LHCN-M2 (cell line): ENCODE measurements around the gene ZCCHC8. TPM values are rescaled to one million over a fixed set of nuclear protein-coding genes. Genes with fewer than 3 reads are reported as not detected.
"Not testable (repeated sequence)": the region's sequence is repeated elsewhere in the genome, so short reads cannot be mapped to it uniquely, and the experiment has no call there.

Experiments
- DNase-seq: peaks from one replicate; pipeline ENCODE4 v3.0.0-alpha.2; 2012; ENCODE audit warnings: low read depth
- polyA plus RNA-seq: library from polyadenylated mRNA; unstranded; fragments of >200 nt; gene quantifications from one replicate; pipeline ENCODE4 v1.2.1, GENCODE V29; 2012; ENCODE audit warnings: missing spikeins
- total RNA-seq: library from RNA; depleted of rRNA; stranded (reverse); fragments of >200 nt; gene quantifications from 2 replicates; pipeline ENCODE4 v1.2.3, GENCODE V29; 2014; rRNA removed

The ZCCHC8 gene
- total RNA-seq = 14.6 and 15.1 TPM in 2 replicates
- 4.7 TPM for polyA plus RNA-seq

DNA sequence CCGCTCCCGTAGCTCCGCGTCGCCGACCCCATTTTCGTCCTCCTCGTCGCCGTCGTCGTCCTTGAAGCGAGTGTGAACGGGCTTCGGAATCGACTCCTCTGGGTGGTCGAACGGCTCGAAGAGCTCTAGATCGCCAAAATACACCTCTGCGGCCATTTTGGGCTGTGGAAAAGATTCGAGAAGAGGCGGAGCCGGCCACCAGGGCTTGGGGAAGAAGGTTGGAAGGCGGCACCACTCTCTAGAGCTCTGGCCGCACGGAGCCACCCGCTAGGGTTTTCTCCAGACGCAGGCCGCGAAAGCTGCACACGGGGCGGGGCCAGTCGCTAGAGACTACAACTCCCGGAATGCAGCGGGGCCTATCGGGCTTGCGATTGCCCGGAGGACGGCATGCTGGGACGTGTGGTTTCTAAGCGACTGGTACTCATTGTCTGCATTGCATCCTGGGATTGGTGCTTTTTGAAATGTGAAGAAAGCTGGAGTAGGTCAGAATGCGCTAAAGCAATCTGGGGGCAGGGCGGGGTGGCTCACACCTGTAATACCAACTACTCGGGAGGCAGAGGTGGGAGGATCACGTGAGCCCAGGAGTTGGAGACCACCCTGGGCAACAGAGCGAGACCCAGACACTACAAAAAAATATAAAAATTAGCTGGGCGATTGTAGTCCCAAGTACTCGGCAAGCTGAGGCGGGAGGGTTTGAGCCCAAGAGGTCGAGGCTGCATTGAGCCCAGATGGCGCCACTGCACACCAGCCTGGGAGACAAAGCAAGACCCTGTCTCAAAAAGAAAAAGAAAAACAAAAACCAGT, at the start of gene ZCCHC8:
ZCCHC8 (minus strand) TSS at position 248 of the 804 bp plus-strand sequence; CDS start at position 156, 92 bp downstream.
- DNase-seq = peak; percentile 98

DNA sequence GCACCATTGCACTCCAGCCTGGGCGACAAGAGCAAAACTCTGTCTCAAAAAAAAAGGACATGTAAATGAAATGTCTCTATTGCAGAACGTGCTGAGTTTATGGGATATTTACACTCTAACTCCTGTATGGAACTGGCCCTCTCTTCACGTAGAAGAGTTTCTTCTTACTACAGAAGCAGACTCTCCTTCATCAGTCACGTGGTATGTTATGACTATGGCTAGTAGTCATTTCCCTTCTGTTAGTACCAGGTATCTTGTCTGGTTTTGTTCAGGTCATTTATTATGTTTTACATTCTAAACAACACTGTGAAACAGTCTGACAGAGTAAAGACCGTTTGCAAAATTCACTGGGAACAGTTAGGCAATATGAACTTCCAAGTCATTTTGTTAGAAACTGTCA, 46.6 kb upstream of the ZCCHC8 start:
- no peak for DNase-seq

DNA sequence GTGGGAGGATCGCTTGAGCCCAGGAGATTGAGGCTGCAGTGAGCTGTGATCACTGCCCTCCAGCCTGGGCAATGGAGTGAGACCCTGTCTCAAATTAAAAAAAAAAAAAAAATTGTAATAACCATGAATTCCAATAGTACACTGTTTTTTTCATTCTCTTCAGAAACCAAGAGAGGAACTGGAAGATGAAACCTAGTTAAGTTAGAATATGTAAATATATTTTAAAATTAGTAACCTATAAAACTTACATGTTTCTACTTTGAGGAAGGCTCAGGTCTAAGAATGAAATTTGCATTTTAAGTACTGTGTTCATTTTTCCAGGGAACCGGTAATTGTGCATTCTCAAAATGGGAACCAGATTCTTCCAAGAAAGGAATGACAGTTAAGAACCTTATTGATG, 45.1 kb upstream of the ZCCHC8 start:
- no peak for DNase-seq

DNA sequence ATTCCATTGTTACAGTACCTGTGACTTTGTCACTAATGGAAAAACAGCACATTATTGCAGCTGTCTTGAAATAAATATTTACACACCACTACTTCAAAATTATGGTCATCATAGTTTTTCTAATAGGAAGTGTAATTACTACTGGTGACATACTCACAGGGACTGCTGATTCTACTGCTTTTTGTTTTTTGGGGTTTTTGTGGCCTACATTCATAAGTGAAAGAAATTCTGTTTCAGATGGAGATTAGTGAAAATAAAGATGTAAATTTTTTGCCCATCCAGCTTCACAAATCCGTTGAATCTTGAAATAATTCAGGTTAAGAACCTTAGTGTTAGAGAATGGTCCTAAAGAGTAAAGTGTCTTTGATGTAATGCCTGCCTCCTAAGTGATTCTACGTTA, 43.8 kb upstream of the ZCCHC8 start:
- DNase-seq = no peak

DNA sequence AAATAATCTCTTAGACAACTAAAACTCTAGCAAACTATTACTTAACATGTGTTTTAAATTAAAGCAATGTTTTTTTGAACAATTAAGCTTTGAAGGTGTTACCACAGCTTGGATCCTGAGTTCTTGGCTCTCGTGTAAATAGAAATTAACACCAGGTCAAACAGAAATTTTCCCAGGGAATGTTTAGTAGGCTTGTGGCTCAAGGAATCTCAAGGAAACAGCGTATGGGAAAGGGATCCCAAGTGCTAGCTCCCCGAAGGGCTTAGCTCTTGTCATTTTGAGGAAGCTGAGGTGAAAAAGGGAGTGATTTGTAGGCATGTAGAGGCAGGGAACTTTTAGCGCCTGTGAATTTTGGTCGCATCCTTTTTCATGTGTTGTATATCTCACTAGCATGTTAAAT, 37.8 kb upstream of the ZCCHC8 start:
- DNase-seq = no peak

DNA sequence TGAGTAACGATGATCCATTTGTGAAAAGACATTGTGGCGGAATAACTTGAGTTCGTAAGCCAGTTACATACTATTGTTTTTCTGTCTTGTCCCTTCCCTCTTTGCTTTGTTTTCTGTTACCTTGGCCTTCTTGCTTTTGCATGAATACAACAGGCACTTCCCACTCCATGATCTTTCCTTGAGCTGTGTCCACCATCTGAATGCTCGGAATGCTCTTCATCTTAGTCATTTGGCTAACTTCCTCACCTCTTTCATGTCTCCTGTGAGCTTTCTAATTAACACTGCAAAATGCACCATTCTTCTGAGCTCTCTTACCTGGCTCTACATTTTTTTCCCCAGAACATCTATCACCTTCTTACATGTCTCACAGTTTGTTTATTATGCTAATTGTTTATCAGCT, 36.3 kb upstream of the ZCCHC8 start:
- no peak for DNase-seq

DNA sequence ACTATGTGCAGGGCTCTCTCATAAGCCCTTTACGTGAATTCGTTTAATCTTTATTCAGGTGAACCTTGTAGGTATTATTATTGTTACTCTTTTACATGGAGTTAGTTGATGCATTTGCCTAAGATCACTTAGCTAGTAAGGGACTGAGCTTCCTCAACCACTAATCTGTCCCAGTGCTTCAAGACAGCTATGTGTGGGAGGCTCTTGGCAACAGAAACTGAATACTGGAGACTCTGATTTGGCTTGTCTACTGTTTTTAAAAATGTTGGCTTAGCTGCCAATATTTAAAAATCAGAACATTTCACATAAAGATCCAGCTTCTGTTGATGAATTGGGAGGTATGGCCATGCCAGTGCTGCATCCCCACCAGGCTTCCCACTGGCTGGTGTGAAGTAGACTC, 33.1 kb upstream of the ZCCHC8 start:
- no peak for DNase-seq

DNA sequence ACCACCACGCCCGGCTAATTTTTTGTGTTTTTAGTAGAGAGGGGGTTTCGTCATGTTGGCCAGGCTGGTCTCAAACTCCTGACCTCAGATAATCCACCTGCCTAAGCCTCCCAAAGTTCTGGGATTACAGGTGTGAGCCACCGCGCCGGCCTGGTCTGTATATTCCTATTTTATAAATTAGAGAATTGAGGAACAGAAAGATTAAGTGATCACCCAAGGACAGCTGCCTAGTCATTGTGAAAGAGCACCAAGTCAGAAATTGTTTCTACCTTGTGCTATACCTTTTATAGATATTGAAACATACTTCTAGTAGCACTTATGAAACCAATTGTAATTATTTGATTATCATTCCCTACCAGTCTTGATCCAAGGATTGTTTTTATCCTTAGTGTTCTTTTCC, 28.3 kb upstream of the ZCCHC8 start:
- DNase-seq = no peak

DNA sequence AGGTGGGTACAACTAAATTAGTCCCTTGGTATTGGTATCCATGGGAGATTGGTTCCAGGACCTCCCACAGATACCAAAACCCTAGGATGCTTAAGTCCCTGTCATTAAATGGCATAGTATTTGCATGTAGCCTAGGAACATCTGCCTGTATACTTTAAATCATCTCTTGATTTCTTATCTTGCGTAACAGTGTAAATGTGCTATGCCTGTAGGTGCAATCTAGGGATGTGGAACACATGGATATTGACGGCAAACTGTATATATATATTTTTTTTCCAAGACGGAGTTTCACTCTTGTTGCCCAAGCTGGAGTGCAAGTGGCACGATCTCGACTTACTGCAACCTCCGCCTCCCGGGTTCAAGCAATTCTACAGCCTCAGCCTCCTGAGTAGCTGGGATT, 27.9 kb upstream of the ZCCHC8 start:
- DNase-seq = no peak

DNA sequence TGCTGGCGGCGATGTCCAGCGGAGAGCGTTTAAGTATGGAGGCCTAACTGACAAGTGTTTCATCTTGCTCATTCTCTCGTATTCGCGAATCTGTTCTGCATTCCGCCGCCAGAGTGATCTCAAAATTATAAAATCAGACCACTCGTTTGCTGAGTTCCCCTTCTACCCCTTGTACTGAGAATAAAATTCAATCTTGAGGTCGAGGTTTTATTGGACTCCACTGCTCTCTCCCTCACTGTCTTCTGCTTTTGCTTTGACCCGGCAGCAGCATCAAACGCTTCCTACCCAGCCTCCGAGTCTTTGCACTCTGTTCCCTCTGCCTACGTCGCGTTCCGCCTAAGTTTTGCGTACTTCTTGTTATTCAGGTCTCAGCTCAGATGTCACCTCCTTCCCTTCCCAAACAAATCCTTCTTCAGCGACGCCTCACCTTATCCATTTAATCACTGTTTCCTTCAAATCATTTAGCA, 26.8 kb upstream of the ZCCHC8 start:
- peak; percentile 31 for DNase-seq

DNA sequence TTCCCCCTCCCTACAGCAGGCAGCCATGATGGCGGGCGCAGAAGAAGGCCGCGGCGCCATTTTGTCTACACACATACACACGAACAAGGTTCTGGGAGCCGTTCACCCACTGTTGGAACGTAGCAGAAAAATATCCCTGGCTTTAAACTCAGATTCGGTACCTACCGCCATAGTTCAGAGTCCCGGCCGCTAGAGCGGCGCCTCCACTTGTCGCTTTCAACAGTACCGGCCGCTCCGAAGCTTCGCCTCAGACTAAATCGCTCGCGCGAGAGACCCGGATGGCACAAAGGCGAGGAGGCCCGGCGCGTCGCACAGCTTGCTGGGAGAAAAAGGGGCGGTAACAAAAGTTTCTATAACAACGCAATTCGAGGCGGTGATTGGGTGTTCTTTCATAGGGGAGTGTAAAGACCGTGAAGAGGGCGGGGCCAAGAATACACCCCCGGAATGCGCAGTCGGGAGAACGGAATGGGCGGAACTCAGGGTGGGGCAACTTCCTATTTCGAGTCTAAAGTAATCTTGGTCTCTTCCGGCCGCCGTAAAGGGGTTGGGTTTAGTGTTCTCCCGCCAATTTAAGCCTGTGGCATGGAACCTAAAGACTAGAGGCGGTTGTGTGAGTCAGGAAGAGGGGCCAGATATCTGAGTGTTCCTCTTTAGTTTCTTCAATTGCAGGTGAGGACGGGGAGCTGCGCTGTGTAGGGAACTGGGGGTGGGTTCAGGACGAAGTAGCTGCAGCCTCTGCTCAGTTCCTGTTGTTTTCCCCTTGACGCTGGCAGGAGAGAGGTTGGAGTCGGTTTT, 26.1 kb upstream of the ZCCHC8 start, which contains the start of the genes KNTC1 and RSRC2:
KNTC1 (plus strand) TSS at position 567 of the 795 bp plus-strand sequence. CDS start 2,815 bp downstream, outside the sequence.
RSRC2 (minus strand) TSS at position 254 of the 795 bp plus-strand sequence; CDS start at position 171, 83 bp downstream.
- DNase-seq = peak; percentile 100

DNA sequence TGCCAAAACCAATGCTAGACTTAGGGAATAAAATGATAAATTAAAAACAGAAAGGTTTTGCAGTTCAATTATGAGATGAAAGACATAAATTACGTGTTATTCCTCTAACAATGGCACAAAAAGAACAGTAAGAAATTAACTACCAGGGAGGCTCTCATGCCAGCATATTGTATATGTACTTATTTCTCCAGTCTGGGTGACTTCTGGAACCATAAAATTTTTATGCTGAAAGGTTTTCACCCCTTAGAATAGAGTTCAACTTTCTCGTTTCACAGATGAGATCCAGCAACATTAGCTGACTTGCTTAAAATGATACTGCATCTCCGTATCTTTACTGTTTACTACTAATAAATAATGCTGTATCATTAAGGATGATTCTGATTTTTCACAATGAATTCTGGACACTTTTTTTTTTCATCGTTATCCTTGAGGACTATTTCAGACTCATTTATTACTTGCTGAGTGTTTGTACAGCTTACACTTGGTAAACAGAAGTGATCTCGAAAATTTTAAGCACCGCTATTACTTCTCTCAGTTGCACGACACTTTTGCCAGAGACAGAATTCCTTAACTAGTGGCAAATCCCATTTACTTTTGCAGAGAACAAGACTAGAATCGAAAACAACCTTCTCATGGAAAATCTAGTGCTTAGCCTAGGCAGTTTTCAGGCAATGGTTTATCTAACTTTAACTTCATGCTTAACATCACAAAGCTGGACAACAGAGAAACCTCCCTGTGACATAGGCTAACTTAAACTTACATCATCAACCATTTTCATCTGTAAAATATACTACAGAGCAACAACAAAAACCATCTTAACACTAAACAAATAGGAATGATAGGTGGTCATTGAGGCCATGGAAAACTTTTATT, 23.4 kb upstream of the ZCCHC8 start:
- DNase-seq = no peak

DNA sequence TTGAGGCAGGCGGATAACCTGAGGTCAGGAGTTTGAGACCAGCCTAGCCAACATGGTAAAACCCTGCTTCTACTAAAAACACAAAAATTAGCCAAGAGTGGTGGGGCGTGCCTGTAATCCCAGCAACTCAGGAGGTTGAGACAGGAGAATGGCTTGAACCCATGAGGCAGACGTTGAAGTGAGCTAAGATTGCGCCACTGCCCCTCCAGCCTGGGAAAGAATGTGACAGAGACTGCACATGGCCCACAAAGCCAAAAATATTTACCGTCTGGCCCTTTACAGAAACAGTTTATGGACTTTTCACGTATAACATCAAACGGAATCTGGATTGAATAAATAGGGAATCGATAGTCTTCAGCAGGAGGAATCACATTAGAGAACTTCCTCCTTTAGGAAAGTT, 22.5 kb upstream of the ZCCHC8 start:
- peak; percentile 43 for DNase-seq

DNA sequence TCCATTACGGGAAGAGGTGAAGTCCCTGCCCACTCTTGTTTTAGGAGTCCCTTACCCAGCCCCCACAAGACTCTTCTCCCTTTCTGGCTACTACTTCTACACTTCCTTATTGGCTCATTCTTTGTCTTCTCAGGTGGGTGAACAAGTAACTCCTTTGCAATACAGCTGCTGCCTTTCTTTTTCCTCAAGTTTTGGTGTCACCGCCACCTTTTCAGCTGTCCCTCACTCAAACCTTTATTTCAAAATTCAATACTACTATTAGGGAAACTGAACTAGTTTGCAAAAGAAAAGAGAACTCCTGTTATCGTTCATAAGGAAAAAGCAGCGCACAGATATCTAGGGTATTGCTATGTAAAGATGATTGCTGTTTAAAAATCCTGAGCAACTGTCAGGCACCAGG, 19.9 kb upstream of the ZCCHC8 start:
- DNase-seq = no peak

DNA sequence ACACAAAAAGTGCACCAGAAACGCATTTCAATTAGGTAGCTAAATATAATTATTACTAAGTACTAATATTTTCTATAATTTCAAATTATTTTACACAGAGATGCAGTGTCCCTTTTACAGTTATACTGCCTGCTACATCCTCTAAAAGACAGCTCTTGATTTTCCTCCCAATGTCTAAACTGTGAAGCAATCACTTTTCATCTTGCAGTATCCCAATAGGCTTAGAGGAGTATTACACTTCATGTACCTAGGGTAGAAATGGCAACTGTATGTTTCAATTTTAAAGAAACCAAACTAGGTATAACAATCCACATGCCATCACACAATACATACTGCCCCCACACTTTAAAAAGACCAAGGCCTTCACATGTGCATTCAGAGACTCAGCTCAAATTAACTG, 18.7 kb upstream of the ZCCHC8 start:
- no peak for DNase-seq

DNA sequence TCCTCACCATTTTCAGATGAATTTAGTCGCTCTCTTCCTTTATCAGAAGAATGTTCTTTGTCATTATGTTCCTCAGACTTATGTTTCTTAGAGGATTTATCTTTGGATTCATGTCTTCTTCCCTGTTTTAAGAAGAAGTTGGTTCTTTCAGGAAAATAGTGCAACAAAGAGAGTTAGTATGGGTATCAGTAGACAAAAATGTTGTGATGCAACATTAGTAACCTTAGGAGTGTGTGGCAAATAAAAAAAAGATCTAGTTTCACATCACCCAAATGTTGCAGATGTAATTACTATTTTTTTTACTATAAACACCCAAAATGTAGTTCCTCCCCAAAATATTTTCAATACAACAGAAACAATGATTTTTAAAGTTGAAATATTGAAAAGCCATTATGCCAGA, 18.2 kb upstream of the ZCCHC8 start:
- no peak for DNase-seq

DNA sequence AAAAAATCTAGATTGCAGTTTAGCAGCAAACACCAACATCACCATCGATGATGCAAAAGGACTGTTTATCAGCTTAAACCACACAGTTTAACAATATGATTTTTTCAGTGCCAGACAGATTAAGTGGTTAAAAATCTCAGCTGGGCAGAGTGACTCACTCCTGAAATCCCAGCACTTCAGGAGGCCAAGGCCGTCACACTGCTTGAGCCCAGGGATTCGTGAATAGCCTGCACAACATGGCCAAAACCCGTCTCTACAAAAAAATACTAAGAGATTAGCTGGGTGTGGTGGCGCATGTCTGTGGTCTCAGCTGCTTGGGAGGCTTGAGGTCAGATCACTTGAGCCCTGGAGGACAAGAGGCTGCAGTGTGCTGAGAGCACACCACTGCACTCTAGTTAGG, 17.1 kb upstream of the ZCCHC8 start:
- DNase-seq = peak; percentile 99

DNA sequence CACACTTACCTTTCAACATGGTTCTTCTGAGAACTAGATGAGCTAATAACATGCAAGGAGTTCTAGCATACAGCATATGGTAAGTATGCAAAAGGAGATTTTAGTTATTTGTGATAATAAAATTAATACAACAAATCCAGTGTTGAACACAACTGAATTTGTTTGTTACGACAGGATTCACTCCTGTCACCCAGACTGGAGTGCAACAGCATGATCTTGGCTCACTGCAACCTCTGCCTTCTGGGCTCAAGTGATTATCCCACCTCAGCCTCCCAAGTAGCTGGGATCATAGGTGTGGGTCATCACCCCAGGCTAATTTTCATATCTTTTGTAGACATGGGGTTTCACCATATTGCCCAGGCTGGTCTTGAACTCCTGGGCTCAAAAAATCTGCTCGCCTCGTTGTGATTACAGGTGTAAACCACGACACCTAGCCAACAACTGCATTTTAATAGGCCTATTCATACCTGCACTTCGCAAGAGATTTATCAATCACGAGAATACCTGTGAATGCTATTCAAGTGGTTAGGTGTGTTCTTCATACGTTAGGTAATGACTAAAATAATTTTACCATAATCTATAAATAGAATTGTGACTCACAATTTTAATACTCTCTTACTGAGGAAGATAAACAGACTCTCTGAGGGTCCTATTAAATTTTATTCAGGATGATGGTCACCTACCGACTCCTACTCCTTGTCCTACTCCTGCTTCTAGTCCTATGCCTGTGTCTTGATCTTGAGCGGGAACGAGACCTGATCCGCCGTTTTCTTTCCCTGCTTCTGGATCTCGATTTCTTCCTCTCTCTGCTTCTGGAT, 16.0 kb upstream of the ZCCHC8 start:
- DNase-seq = no peak

DNA sequence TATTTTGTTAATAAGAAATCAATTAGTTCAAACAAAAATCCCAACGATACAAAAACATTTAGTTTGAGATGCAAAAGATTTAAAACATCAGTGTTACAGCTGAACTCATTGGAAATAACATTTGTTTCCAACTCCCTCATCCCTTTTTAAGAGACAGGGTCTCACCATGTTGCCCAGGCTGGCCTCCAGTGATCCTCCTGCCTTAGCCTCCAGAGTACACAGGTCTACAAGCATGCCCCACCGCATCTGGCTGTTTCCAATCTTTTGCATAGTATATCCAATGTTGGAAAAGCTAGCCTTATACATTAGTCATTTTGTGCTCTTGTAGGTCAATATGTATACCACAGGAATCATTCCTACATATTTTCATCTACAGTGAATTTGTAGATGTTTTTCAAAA, 14.5 kb upstream of the ZCCHC8 start:
- DNase-seq = no peak

DNA sequence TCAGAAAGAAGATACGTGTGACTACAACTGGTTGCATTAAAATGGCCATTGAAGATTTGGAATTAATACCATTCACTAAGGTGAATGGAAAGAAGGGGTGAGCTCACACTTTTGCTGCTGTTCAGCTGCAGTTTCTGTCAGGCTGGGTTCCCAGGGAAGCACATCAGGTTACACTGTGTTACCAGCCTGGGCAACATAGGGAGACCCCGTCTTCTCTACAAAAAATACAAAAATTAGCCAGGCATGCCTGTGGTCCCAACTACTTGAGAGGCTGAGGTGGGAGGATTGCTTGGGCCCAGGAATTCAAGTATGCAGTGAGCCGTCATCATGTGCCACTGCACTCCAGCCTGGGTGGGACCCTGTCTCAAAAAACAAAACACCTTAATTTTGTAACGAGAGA, 12.9 kb upstream of the ZCCHC8 start:
- DNase-seq = no peak

DNA sequence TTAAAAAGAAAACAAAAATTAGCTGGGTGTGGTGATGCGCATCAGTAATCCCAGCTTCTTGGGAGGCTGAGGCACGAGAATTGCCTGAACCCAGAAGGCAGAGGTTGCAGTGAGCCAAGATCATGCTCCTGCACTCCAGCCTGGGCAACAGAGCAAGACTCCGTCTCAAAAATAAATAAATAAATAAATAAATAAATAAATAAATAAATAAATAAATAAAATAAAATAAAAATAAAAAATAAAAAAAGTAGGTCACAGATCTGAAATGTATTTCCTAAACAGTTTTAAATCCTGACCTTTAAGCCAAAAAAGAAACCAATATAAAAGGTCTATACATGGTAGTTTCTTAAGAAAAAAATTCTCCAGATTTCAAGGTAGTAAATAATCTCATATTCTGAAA, 12.3 kb upstream of the ZCCHC8 start:
- not testable (repeated sequence) for DNase-seq
